OCI-LY7 (cell line): Measurements from ENCODE around the gene SVOPL. TPM values are rescaled to one million over a fixed set of nuclear protein-coding genes. Genes with fewer than 3 reads are reported as not detected.

Source experiments
- BruUV-seq: library from RNA; stranded (reverse); fragments of 400-500 nt; replicated peaks from 2 replicates; lab custom pipeline; 2021; lab: Mats Ljungman, UMichigan
- CTCF ChIA-PET: fragments of 300-600 bp; sonication (Branson Sonifier 250); formaldehyde crosslinking; loops from one replicate; lab custom pipeline; 2022; ENCODE audit warnings: antibody characterized with exemption; ENCODE audit not compliant: unreplicated experiment; lab: Charles Lee
- POLR2A ChIA-PET: fragments of 300-600 bp; sonication (Branson Sonifier 250); formaldehyde crosslinking; loops from one replicate; lab custom pipeline; 2022; ENCODE audit warnings: antibody characterized with exemption; lab: Charles Lee
- DNase-seq: peaks from one replicate; pipeline ENCODE4 v3.0.0-alpha.2; 2015; ENCODE audit warnings: low spot score
- H2AFZ ChIP-seq: fragments of 200-600 bp; sonication (generic), shearing (Covaris generic); 2 replicates; pipeline ENCODE4 v1.6.1; 2014; ENCODE audit warnings: mild to moderate bottlenecking, antibody characterized with exemption, low read length, moderate library complexity
- H3K27ac ChIP-seq: fragments of 200-600 bp; sonication (generic); 2 replicates; pipeline ENCODE4 v1.5.1; 2014; ENCODE audit warnings: mixed run types, low read depth, mild to moderate bottlenecking, moderate library complexity, low read length, inconsistent platforms; ENCODE audit not compliant: poor library complexity, severe bottlenecking
- H3K36me3 ChIP-seq: fragments of 200-600 bp; sonication (generic); 2 replicates; pipeline ENCODE4 v1.6.1; 2014; ENCODE audit warnings: mild to moderate bottlenecking, antibody characterized with exemption, low read length, moderate library complexity, mixed read lengths; ENCODE audit not compliant: insufficient read depth
- H3K4me1 ChIP-seq: fragments of 200-600 bp; sonication (generic); 2 replicates; pipeline ENCODE4 v1.5.1; 2014; ENCODE audit warnings: mild to moderate bottlenecking, low read length; ENCODE audit not compliant: insufficient read depth, poor library complexity, severe bottlenecking
- H3K4me2 ChIP-seq: fragments of 200-600 bp; sonication (generic); 2 replicates; pipeline ENCODE4 v1.6.1; 2014; ENCODE audit warnings: mild to moderate bottlenecking, low read length
- H3K4me3 ChIP-seq: fragments of 200-600 bp; sonication (generic); 2 replicates; pipeline ENCODE4 v1.5.1; 2014; ENCODE audit warnings: mild to moderate bottlenecking, low read depth, low read length; ENCODE audit not compliant: poor library complexity, severe bottlenecking
- H3K79me2 ChIP-seq: fragments of 200-600 bp; sonication (generic); 2 replicates; pipeline ENCODE4 v1.6.1; 2016; ENCODE audit warnings: low read depth, mild to moderate bottlenecking, low read length, moderate library complexity, mixed read lengths; ENCODE audit not compliant: insufficient read depth
- H3K9me2 ChIP-seq: fragments of 200-600 bp; sonication (generic); 2 replicates; pipeline ENCODE4 v1.6.1; 2016; ENCODE audit warnings: mild to moderate bottlenecking, low read length, mixed read lengths; ENCODE audit not compliant: insufficient read depth
- H3K9me3 ChIP-seq: fragments of 200-600 bp; sonication (generic); 2 replicates; pipeline ENCODE4 v1.6.1; 2014; ENCODE audit warnings: mild to moderate bottlenecking, mixed run types, low read length, mixed read lengths
- H4K20me1 ChIP-seq: fragments of 200-600 bp; sonication (generic); 2 replicates; pipeline ENCODE4 v1.6.1; 2014; ENCODE audit warnings: mild to moderate bottlenecking, antibody characterized with exemption, low read length, moderate library complexity, mixed read lengths; ENCODE audit not compliant: insufficient read depth
- EZH2phosphoT487 ChIP-seq: fragments of 200-600 bp; sonication (generic); IDR thresholded peaks from 2 replicates; pipeline ENCODE4 v1.6.1; 2018; ENCODE audit warnings: low read depth, borderline replicate concordance, mild to moderate bottlenecking, mixed run types, antibody characterized with exemption, low read length, moderate library complexity, mixed read lengths
- intact Hi-C: fragments of 100-400 bp; cut with micrococcal nuclease; formaldehyde crosslinking; loops from one replicate; pipeline ENCODE4 v1.10.0; 2022; ENCODE audit not compliant: unreplicated experiment
- total RNA-seq, 2 experiments: library from RNA; depleted of rRNA in 1 of 2; stranded (reverse); fragments of >200 nt in 1 of 2; shearing (Covaris generic) in 1 of 2; gene quantifications; 2 replicates each; pipeline ENCODE4 v1.2.3, GENCODE V29; 2014 to 2022
- TF ChIP-seq, protein P1 (sequence below): fragments of 200-600 bp; sonication (generic); conservative IDR thresholded peaks from 2 replicates; pipeline ENCODE4 v1.5.1; 2014; ENCODE audit warnings: mild to moderate bottlenecking, antibody characterized with exemption, low read length, moderate library complexity, mixed read lengths

SVOPL gene
- total RNA-seq, 2 experiments from 2014 or later: not detected

DNA sequence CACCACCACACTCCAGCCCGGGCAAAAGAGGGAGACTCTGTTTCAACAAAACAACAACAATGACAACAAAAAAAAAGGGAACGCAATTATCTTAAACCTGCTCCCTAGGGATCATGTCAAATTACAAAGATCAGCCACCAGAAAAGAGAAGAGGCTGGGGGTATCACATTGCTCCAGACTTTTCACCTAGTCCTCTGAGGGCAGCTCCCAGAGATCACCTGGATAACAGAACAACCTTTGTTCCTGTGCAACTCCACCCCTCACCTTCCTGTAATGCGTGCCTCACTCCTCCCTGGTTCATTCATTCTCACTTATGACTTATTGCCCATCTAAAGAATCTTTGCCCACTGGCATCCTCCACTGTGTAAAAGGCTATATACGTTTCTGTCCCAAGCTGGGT lies 31.8 kb downstream of the SVOPL start:
- BruUV-seq: no TSS peak
- no peak overlapping the region for H3K4me2 ChIP-seq

DNA sequence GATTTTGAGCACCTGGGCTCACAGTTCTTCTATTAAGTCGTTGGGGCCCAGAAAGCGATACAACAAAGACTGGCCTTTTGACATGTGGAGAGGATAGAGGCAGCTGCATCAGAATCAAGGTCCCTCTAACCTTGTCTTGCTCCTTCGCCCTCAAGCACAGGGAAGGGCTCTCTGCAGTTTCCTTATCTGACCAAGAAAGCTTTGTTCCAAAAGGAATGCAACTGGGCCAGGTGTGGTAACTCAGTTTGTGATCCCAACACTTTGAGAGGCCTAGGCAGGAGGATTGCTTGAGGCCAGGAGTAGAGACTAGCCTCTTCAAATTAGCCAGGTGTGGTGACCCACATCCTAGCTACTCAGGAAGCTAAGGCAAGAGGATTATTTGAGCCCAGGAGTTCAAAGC lies 32.2 kb downstream of the SVOPL start:
- Histone ChIP-seq H2AFZ (no peak overlapping the region), H3K9me3 (no peaks in the 10 kb centered on the region), H3K27ac (no peak overlapping the region), H3K4me1 (no peaks in the 10 kb centered on the region), H3K79me2 (no peaks in the 10 kb centered on the region), H3K4me3 (no peak overlapping the region), H4K20me1 (no peaks in the 10 kb centered on the region), H3K9me2 (no peaks in the 10 kb centered on the region), H3K36me3 (no peaks in the 10 kb centered on the region), H3K4me2 (no peak overlapping the region)
- BruUV-seq: no TSS peak
- ChIA-PET POLR2A (no interaction called here), CTCF (no interaction called here)
- intact Hi-C loops: no loop called here
- TF ChIP-seq EZH2phosphoT487: no peak
- TF ChIP-seq, protein P1, sequence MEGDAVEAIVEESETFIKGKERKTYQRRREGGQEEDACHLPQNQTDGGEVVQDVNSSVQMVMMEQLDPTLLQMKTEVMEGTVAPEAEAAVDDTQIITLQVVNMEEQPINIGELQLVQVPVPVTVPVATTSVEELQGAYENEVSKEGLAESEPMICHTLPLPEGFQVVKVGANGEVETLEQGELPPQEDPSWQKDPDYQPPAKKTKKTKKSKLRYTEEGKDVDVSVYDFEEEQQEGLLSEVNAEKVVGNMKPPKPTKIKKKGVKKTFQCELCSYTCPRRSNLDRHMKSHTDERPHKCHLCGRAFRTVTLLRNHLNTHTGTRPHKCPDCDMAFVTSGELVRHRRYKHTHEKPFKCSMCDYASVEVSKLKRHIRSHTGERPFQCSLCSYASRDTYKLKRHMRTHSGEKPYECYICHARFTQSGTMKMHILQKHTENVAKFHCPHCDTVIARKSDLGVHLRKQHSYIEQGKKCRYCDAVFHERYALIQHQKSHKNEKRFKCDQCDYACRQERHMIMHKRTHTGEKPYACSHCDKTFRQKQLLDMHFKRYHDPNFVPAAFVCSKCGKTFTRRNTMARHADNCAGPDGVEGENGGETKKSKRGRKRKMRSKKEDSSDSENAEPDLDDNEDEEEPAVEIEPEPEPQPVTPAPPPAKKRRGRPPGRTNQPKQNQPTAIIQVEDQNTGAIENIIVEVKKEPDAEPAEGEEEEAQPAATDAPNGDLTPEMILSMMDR: no peak
- no peak for DNase-seq

More for the DNA sequence above, 31.8 kb downstream of the SVOPL start:
- H3K79me2 ChIP-seq: no peaks in the 10 kb centered on the region
- H3K4me3 ChIP-seq: no peak overlapping the region
- TF ChIP-seq, protein P1: no peak
- TF ChIP-seq EZH2phosphoT487: no peak
- no peaks in the 10 kb centered on the region for H3K9me3 ChIP-seq
- H2AFZ ChIP-seq: no peak overlapping the region
- no peaks in the 10 kb centered on the region for H3K4me1 ChIP-seq
- ChIA-PET POLR2A (interaction anchor here (0.6 kb wide), 1 partner anchor 28 kb away, joined by 4 read pairs; no protein-coding TSS in a partner anchor), CTCF (no interaction called here)
- no peak for DNase-seq
- H3K36me3 ChIP-seq: no peaks in the 10 kb centered on the region
- H3K9me2 ChIP-seq: no peaks in the 10 kb centered on the region
- H4K20me1 ChIP-seq: no peaks in the 10 kb centered on the region
- no peak overlapping the region for H3K27ac ChIP-seq
- intact Hi-C loops: no loop called here

DNA sequence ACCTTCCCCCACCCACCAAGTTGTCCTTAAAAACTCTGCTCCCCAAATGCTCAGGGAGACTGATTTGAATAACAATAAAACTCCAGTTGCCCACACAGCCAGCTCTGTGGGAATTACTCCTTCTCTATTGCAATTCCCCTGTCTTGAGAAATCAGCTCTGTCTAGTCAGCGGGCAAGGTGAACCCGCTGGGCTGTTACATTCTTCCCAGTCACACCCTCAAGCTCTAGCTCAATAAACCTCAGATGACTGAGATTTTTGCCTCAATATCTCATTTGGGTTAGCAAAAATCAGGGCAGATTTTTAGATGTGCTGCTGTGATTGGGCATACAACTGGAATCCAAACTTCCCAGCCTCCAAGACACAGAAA lies 32.9 kb downstream of the SVOPL start:
- H3K4me2 ChIP-seq: no peak overlapping the region
- no peak for DNase-seq
- no TSS peak for BruUV-seq
- no peak overlapping the region for H2AFZ ChIP-seq
- no peaks in the 10 kb centered on the region for H3K9me2 ChIP-seq
- no peaks in the 10 kb centered on the region for H3K36me3 ChIP-seq
- H3K79me2 ChIP-seq: no peaks in the 10 kb centered on the region
- TF ChIP-seq, protein P1: no peak
- TF ChIP-seq EZH2phosphoT487: no peak
- no peak overlapping the region for H3K4me3 ChIP-seq
- H4K20me1 ChIP-seq: no peaks in the 10 kb centered on the region
- no peak overlapping the region for H3K27ac ChIP-seq
- intact Hi-C loops: no loop called here
- CTCF ChIA-PET: no interaction called here
- no peaks in the 10 kb centered on the region for H3K4me1 ChIP-seq
- POLR2A ChIA-PET: no interaction called here
- no peaks in the 10 kb centered on the region for H3K9me3 ChIP-seq
